GM21786 (cell line): Measurements from ENCODE around the gene EXOC4.

Source experiments
- ATAC-seq: cut with Tn5 transposase; IDR thresholded peaks from one replicate; pipeline ENCODE4 v1.9.1; 2021; ENCODE audit not compliant: unreplicated experiment

EXOC4 gene

DNA sequence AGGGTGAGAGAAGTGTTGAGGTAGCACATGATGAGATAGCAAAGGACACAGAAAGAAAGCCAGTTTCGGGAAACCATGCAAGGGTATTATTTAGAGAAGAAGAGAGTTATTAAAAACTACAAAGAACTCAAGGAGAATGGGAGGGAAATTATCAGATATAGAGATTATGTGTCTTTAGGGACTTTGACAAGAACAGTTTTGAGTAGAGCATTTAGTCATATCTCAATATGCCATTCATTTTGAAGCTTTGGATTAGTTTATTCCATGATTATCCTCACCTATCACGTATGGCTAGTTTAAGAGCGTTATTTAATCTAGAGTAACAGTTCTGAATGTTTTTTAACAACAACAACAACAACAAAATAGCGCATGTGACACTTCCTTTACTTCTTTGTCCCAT is 409.4 kb downstream of the EXOC4 start:
- ATAC-seq: no peak

DNA sequence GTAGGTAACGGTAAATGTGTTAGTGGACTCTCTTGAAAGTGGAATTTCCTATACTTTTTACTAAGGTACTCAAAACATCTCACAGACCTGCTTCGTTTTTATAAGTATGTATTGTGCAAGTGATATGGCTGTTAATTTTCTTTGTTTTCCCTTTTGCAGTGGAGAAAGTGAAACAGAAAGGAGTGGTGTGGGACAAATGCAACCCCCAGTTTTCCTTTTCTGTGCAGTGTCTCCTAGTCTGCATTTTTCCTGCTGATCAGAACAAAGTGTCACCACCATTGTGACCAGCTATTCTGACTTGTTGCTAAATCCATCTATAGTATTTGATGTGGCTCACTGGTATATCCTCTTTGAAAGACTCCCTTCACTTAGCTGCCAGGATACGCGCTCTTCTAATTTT is 410.0 kb downstream of the EXOC4 start:
- ATAC-seq: no peak

DNA sequence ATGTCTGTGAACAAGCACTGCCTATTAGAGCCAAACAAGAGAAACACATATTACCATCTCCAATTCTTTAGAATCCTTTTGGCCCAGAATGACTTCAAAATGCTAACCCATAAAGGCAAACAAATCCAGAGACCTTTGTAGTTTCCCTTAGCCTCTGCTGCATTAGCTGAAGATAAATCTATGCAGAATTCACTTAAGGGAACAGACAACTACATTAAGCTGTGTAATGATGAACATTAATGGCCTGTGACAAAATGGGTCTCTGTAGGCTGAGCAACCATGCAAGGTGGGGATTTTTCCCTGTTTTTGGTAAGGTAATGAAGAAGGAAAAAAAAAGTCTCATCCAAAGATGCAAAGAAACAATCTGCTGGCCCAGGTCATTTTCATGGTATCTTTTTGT is 411.6 kb downstream of the EXOC4 start:
- no peak for ATAC-seq

DNA sequence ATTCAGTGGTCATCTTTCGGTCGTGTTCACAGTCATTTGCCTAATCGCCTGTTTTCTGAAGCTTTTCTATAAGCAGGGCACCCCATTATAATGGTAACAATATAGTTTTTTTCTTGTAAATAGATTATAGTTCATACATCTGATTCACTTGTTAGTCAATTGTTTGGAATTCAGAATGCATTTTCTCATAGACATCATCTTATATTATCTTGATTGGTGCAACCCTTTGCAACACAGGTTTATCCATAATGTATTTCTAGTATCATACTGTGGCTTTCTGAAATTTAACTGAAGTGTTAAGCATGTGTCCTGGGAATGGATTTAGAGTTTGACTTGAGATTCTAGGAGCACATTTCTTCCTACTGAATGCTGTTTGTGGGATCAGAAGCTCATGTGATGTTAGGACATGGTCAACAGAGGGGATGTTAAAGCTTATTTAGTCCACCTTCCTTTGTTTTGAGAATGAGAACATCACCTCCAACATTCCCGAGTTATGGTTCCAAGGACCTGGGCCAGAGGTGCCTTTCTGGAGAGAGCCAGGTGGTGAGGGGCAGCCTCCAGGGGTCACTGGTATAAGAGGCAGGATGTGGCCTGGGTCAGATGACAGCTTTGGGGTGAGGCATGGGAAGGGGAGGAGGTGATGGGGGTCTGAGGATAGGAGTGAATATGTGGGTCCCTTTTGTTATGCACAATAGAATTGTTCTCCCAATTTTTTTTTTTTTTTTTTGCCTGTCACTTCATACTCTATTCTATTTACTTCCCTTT is 415.6 kb downstream of the EXOC4 start:
- no peak for ATAC-seq

DNA sequence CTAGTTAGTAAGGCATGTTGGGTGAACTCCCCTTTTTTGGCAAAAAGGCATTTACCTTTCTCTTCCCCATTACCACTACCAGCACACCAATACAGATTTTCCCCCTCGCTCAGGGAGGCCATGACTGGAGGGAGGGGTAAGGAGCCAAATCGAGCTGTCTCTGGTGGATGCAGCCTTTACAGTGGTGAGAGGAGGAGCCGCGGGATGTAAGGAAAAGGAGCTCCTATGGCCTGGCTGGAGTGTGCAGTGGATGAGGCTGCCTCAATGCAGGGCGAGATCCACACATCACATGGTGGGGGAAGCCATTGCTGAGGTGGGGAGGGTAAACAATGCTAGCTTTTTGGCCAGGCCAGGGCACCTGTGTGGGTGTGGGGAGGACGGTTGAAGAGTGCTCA is 416.2 kb downstream of the EXOC4 start:
- ATAC-seq: no peak

DNA sequence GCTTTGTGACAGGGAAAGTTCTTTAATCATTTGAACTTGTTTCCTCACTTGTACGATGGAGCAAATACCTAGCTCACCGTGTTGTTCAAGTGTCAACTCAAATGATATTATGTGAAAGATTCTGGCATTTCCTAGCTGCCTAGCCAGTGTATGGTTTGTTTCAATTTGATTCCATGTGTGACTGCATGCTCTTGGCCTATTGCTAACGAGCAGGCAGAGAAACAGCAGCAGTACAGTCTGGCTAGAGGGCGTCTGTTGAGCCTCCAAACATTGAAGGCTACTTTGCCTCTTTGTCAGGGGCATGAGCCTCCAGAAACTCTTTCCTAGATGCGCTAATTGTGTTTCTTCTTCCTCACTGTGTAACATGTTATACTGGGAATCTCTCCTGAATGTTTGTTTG is 417.4 kb downstream of the EXOC4 start:
- ATAC-seq: no peak

DNA sequence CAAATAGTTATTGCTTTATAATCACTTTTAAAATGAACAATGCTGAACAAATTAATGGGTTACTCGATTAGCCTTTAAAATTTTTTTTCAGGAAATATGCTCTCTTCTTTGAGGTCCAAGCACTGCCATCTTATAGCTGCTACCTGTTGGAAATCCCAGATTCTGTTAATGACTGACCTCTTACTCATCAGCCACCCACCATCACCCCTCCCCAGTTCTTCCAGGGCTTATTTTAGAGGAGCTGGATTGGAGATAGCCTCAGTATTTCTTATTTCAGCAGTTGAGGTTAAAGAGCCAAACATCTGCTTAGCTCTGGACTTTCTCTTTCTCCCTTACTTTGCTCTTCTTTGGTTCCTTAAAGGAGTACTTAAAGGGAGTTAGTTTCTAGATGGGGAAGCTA is 420.0 kb downstream of the EXOC4 start:
- no peak for ATAC-seq

DNA sequence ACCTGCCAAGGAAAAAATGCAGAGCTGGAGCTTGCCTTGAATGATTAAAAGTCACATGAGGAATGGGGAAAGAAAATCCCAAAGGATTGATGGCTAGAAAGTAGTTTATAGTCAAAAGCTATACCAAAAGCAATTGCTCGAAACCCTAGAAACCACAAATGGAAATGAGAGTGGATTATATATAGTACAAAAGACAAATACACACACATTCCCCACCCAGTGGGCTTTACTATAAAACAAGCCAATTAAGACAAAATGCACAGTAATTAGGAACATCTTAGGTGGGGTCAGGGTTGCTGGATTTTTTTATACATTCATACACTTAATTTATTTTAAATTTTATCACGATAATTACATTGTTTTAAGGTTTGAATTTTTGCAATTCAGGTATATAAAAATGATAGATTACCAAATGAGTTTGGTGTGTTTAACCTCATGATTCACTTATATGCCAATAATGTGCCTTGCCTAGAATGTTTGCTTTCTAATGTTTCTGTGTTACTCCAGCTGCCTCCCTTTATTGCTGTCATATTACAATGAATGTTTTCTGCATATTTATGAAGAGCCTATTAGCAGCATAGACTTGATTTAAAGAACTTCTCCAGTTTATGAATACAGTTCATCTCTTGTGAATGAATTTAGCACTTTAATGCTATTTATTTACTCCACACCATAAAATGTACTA is 421.3 kb downstream of the EXOC4 start:
- no peak for ATAC-seq

DNA sequence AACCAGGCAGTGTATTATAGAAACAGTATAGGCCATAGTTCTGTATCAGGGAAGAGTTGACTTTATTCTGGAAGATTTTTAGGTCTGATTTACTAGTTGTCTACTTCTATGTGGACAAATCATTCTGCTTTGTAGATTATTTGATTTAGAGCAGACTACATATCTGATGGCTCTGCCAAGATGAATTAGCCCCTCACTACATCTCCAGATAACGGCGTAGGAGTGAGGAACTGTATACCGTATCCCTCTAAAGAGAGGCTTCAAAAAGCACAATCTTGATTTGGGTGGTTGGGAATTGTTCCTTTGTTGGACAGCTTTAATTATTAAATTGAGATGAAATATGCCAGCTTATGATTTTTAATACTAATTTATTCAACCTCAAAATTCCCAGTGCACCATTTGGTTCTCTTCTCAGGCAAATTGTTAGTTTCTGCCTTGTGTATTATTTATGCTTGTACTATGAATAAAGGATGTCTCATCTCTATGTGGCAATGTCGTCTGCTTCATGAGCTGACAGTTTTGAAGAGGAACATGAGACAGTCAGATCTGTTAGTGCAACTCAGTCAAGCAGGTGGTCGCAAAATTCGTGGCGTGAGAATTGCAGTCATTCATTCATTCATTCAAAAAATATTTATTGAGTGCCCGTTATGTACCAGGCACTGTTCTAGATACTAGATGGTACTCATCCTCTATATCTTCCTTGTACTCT is 422.8 kb downstream of the EXOC4 start:
- ATAC-seq: no peak

DNA sequence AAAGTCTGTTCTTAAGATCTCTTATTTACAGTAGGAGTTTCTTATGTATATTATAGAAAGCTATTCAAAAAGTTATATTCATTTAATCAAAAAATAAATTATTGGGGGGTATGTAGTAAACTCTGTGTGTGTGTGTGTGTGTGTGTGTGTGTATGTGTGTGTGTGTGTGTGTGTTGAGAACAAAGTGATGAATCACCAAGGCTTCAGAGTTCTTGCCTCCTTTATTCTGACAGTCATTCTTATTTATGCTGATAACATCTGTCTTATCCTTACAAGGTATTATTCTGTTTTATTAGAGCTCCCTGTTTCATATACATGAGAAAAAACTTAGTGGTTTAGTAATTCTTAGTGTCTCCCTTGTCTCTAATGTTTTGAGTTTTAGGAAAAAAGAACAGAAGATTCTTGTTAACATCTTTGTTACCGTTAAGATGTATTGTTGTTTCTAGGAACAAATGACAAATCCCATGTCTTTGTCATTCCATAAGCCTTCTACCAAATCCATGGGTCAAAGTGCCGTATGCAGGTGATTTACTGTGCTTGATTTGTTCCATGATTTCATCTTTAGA is 424.0 kb downstream of the EXOC4 start:
- ATAC-seq: no peak

DNA sequence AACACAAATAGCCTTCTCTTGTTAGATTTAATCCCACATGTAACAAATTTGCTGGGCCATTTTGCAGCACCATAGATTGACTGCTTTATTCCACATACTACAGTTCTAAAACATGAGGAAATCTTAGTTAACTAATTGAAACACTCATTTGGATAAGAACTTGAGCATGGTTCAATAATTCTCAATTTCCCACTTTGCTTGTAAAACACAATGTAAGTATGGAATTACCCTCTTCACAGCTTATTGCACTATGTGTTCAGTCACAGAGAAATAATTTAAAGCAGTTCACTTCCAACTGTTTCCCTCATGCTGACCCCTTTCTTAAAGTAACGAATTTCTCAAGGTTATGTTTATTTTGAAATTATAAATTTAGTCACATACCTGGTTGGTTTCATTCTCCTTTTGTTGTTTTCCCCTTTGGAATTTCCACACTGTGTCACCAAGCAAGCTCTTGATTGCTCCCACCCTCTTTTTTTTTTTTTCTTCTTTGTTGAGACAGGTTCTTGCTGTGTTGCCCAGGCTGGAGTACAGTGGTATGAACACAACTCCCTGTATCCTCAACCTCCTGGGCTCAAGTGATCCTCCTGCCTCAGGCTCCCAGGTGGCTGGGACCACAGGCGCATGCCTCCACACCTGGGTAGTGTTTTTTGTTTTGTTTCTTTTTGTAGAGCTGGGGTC is 425.4 kb downstream of the EXOC4 start:
- no peak for ATAC-seq

DNA sequence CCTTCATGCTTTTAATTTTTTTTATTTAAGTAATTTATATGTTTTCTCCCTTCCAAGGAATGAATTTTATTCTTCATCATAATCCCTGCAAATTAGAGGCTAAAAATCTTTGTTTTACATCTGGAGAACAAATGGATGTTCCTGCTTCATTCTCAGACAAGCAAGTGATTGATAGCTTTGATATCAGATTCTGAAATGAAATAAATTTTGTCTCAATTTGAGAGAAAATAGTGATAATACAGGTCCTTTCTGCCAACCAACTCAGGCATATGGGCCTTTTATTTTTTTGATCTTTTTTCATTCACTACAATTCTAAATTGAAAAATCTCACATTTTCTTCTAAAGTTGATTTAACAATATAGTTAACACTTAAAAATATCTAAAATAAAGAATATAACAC is 427.1 kb downstream of the EXOC4 start:
- ATAC-seq: no peak

DNA sequence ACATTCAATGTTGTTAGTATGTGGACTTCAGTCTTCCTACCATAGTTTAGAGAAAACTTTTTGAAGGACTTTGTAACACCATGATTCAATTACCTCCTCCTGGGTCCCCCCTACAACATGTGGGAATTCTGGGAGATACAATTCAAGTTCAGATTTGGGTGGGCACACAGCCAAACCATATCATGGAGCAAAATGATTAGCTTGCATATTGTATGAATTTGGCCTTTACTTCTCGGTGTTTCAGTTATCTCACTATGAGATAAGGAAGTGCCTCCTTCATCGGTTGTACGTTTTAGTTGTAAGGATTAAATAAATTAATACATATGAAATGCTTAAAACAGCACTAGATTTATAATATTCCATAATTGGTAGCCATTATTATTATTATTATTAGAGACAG is 428.7 kb downstream of the EXOC4 start:
- ATAC-seq: no peak

DNA sequence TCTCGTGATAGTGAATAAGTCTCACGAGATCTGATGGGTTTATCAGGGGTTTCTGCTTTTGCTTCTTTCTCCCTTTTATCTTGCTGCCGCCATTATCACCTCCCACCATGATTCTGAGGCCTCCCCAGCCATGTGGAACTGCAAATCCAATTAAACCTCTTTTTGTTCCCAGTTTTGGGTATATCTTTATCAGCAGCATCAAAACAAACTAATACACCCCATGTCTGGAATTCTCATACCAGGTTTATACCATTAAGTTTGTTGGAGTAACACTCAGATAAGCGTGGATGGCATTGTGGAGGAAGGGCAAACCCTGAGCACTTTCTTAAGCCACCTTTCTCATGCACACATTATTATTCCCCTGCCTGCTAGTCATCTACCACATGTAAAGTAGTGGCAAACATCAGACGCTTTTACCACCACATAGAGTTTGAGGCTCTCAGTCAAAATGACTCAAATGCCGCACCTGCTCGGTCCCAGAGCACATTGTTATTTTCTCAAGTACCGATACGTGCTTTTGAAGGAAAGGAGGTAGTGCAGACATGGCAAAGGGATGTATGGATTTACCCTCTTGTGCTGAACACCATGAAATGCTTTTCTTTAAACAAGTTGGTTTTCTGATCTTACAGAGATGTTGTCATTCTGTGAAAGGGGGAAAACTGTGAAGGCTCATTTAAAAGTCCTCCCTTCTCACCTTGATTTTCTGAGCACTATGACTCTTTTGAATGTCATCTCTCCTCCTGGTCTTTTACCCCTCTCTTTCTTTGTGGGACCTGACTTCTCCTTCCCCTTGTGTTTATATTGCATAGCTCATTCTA is 429.7 kb downstream of the EXOC4 start:
- ATAC-seq: no peak

DNA sequence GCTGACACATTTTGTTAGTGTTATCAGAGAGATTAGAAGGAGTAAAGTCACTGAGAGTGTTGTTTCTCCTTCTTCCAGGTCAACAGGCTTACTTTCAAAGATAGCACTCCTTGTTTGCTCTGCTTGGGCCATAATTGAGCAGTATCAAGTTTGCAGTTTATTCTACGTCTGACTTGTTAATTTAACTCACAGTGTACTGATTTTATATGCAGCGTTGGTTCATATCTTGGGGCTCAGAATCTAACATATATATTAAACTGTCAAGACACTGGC is 430.2 kb downstream of the EXOC4 start:
- ATAC-seq: no peak

DNA sequence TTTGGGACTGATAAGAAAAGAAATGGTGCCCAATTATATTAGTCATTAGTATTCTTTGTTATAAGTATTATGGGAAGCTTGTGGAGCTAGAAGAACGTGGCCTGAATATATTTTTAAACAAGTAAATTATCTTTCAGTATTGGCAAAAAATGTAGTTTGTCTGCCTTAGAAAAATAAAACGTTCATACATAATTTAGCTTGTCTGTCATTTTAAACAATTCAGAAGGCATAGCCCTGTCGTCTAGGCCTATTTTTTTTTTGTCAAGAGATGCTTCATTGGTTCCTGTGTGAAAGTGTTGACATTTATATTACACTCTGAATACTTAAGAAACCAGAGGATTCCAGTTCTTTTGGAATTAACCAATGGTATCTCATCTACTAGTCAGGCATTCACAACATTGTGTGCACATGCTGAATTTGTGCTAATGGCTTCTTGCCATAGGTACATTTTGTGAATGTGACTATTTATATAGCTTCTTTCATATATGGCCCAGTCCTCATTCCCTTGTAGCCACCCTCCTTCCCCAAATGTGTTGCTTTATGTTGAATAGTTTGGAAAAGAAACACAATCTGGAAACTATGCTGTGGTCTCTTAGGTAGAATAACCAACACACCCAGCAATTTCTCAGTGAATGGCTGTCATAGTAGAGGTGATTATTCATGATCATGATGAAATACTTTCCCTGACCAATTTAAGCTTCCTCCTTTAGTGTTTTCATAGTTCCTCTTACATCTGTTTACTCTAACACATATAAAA is 435.8 kb downstream of the EXOC4 start:
- no peak for ATAC-seq

DNA sequence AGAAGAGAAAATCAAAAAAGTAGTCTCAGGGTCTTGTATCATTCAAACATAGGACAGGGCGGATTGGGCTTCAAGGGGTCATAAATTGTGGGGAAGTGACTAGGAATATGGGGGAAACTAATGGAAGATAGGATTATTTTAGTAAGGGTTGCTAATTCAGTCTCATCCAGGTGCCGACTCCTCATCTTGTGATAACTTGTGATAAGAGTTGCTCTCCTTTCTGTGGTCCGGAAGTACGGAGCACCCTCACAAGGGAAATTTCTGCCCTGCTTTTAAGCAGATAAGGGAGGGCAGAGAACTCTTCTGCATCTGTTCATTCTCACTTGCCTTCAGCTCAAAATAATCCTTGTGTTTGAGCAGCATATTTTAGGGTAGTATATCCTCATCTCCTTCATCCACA is 437.9 kb downstream of the EXOC4 start:
- ATAC-seq: no peak

DNA sequence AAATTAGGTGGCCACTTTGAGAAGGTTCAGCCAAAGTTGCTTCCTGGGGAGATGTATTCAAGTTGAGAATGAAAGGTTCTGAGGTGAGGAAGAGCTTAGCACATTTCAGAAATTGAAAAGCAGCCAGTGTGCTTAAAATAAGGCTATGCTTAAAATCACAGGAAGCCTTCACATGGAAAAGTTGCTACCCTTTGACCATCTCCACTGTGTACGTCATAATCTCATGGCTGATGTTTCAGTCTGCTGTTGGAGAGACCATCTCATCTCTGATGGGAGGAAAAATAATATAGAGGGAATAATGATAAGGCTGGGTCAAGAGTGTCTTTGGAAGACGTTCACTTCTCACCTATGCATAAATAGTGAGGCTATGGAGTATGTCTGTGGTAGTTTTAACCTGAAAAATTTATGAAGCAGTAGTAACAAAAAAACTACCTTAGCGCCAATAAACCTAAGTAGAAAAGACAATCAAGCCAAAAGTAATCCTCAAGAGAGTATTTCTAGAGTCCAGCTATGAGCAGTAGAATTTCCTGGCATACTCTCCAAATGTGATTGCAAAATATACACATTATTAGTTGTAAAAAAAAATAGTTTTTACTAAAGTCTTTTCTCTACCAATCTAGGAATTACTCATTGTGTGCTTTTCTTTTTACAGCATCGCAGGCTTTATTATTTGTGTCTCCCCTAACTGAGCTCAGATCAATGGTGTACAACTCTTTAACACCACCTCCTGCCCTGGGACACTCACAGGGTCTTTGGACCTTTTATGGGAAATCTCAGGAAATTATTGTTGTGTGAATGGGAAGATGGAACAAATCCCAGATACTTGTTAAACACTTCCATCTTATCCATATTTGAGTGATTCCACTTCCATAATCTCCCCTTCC is 439.1 kb downstream of the EXOC4 start:
- no peak for ATAC-seq

DNA sequence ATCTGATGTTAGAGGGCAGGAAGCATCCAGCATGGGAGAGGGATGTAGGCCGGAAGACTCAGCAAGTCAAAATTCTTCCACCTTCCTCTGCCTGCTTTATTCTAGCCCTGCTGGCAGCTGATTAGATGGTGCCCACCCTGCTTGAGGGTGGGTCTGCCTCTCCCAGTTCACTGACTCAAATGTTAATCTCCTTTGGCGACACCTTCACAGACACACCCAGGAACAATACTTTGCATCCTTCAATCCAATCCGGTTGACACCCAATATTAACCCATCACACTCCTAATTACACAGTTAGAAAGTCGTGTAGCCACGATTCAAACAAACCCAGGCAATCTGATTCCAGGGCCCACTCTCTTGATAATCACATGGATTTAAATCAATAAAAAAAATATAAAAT is 440.4 kb downstream of the EXOC4 start:
- ATAC-seq: no peak
